NCI-H2107 treated with DMSO at 0.1 percent for 48 hours (cell line): Measurements from ENCODE around the gene TMPRSS11E.
A peak's percentile ranks its signal among the peaks of the same experiment; 100 is the strongest.
"Not testable (repeated sequence)": the region's sequence is repeated elsewhere in the genome, so short reads cannot be mapped to it uniquely, and the experiment has no call there.

ENCODE experiments used
- DNase-seq: peaks from one replicate; lab custom pipeline; 2025; ENCODE audit not compliant: unreplicated experiment; lab: John Stamatoyannopoulos, UW

TMPRSS11E gene

GRCh38 chr4:68461790-68462189 is 14.5 kb downstream of the TMPRSS11E start:
- DNase-seq = no peak

GRCh38 chr4:68462691-68463090 is 15.4 kb downstream of the TMPRSS11E start:
- DNase-seq = no peak

- no peak for DNase-seq
These were observed 16.5 kb downstream of the TMPRSS11E start for GRCh38 chr4:68463796-68464195.

- DNase-seq = no peak
These were observed 17.8 kb downstream of the TMPRSS11E start for GRCh38 chr4:68465058-68465457.

- DNase-seq = no peak
These were observed 18.9 kb downstream of the TMPRSS11E start for GRCh38 chr4:68466185-68466584.

- DNase-seq = no peak
These were observed 19.5 kb downstream of the TMPRSS11E start for GRCh38 chr4:68466751-68467150.

GRCh38 chr4:68469482-68469881 is 22.2 kb downstream of the TMPRSS11E start:
- no peak for DNase-seq

GRCh38 chr4:68476191-68476590 is 28.9 kb downstream of the TMPRSS11E start:
- DNase-seq = no peak

GRCh38 chr4:68489338-68489737 is 42.1 kb downstream of the TMPRSS11E start:
- no peak for DNase-seq

GRCh38 chr4:68490826-68491457 is 43.7 kb downstream of the TMPRSS11E start:
- no peak for DNase-seq

- DNase-seq = no peak
These were observed 47.4 kb downstream of the TMPRSS11E start for GRCh38 chr4:68494688-68495087.

- DNase-seq = peak; percentile 4
These were observed 51.2 kb downstream of the TMPRSS11E start for GRCh38 chr4:68498413-68499007.

GRCh38 chr4:68499021-68499420 is 51.8 kb downstream of the TMPRSS11E start:
- DNase-seq = no peak

GRCh38 chr4:68503462-68503861 is 56.2 kb downstream of the TMPRSS11E start:
- not testable (repeated sequence) for DNase-seq

GRCh38 chr4:68504836-68505235 is 57.6 kb downstream of the TMPRSS11E start:
- DNase-seq = not testable (repeated sequence)

GRCh38 chr4:68505452-68505851 is 58.2 kb downstream of the TMPRSS11E start:
- not testable (repeated sequence) for DNase-seq

GRCh38 chr4:68518889-68519288 is 71.6 kb downstream of the TMPRSS11E start:
- no peak for DNase-seq

- no peak for DNase-seq
These were observed 73.7 kb downstream of the TMPRSS11E start for GRCh38 chr4:68520985-68521384.

- DNase-seq = not testable (repeated sequence)
These were observed 75.0 kb downstream of the TMPRSS11E start for GRCh38 chr4:68522232-68522631.

GRCh38 chr4:68535974-68536373 is 88.7 kb downstream of the TMPRSS11E start:
- no peak for DNase-seq

- no peak for DNase-seq
These were observed 89.1 kb downstream of the TMPRSS11E start for GRCh38 chr4:68536375-68536774.

- DNase-seq = not testable (repeated sequence)
These were observed 95.5 kb downstream of the TMPRSS11E start for GRCh38 chr4:68542742-68543141.
